OCI-LY3 (cell line): ENCODE measurements around the gene DRC3.

ENCODE experiments used
- EZH2phosphoT487 ChIP-seq: fragments of 200-600 bp; shearing (Covaris generic); IDR thresholded peaks from 2 replicates; pipeline ENCODE4 v1.6.1; 2018; ENCODE audit warnings: antibody characterized with exemption, mixed run types, low read depth
- TF ChIP-seq, protein P1 (sequence below): fragments of 200-600, 300-600 bp; sonication (generic); IDR thresholded peaks from 2 replicates; pipeline ENCODE4 v1.5.1; 2014; ENCODE audit warnings: antibody characterized with exemption, low read length, low read depth

DNA sequence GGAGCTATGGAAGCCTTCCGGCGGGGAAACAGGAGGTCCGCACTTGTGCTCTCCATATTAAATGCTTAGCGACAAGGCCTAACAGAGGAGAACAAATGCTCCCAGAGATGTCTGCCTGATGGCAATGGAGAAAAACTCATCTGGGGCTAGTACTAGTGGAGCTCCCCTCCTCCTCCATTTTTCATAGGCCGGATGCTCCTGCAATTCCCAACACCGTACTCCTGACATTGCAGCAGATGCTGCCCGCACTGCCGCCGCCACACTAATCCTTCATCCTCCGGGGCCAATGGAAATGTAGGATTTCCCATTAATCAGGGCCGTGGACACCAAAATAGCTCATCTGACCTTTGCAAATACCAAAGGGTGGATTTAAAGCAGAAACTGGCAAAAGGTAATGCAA, 27.9 kb upstream of the DRC3 start:
- TF ChIP-seq, protein P1, sequence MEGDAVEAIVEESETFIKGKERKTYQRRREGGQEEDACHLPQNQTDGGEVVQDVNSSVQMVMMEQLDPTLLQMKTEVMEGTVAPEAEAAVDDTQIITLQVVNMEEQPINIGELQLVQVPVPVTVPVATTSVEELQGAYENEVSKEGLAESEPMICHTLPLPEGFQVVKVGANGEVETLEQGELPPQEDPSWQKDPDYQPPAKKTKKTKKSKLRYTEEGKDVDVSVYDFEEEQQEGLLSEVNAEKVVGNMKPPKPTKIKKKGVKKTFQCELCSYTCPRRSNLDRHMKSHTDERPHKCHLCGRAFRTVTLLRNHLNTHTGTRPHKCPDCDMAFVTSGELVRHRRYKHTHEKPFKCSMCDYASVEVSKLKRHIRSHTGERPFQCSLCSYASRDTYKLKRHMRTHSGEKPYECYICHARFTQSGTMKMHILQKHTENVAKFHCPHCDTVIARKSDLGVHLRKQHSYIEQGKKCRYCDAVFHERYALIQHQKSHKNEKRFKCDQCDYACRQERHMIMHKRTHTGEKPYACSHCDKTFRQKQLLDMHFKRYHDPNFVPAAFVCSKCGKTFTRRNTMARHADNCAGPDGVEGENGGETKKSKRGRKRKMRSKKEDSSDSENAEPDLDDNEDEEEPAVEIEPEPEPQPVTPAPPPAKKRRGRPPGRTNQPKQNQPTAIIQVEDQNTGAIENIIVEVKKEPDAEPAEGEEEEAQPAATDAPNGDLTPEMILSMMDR: no peak
- no peak for TF ChIP-seq EZH2phosphoT487
